ENCODE data around the gene GGNBP2.

The GGNBP2 gene

GRCh38 chr17:36514856-36515255 lies 29.9 kb upstream of the GGNBP2 start:
- no peak overlapping the region for H3K27ac ChIP-seq (ENCODE audit: low read length, poor library complexity, severe bottlenecking)
- H3K18ac ChIP-seq (ENCODE audit: low read depth in 1 of 2, low read length in 2 of 2) = no peak overlapping the region
- H4K8ac ChIP-seq (ENCODE audit: low read length) = no peak overlapping the region
- no peaks in the 10 kb centered on the region for H3K9me3 ChIP-seq (ENCODE audit: control insufficient read depth, low read length)
- no peak overlapping the region for H2BK15ac ChIP-seq (ENCODE audit: low read depth, poor library complexity, severe bottlenecking)
- peaks cover 9% of the 10 kb centered on the region for H3K79me1 ChIP-seq (replicated peaks; ENCODE audit: low read length, poor library complexity, severe bottlenecking)
- no peak overlapping the region for H2AK5ac ChIP-seq (ENCODE audit: low read length, severe bottlenecking)
- no peak overlapping the region for H2BK5ac ChIP-seq (ENCODE audit: low read depth, low read length, poor library complexity, severe bottlenecking)
- H2BK12ac ChIP-seq (ENCODE audit: low read length in 2 of 2) = no peak overlapping the region
- DNase-seq = no peak
- H3K23ac ChIP-seq (ENCODE audit: low read length in 2 of 2) = no peak overlapping the region
- no peak overlapping the region for H3K4ac ChIP-seq (ENCODE audit: low read depth in 1 of 2, low read length in 2 of 2)
- no peak overlapping the region for H2AFZ ChIP-seq (ENCODE audit: low read depth, low read length)
- no peaks in the 10 kb centered on the region for H3K4me1 ChIP-seq (ENCODE audit: control insufficient read depth, insufficient read depth, low read depth, low read length)
- H3K4me3 ChIP-seq (ENCODE audit: insufficient read depth in 1 of 2, low read depth in 1 of 2, low read length in 2 of 2) = no peak overlapping the region
- 97% methylated on average over 3 of the region's 3 CpGs for WGBS
- H3K27me3 ChIP-seq (ENCODE audit: control insufficient read depth in 1 of 2, insufficient read depth in 1 of 2, low read length in 2 of 2) = no peaks in the 10 kb centered on the region
- H3K9ac ChIP-seq (ENCODE audit: low read length) = no peak overlapping the region
- H3K4me2 ChIP-seq (ENCODE audit: low read length, poor library complexity, severe bottlenecking) = no peak overlapping the region
- no peak overlapping the region for H3K14ac ChIP-seq (ENCODE audit: low read length in 2 of 2)
- peaks cover 55 to 90% of the 10 kb centered on the region in 2 experiments for H3K36me3 ChIP-seq (ENCODE audit: control insufficient read depth in 1 of 2, insufficient read depth in 2 of 2, low read depth in 1 of 2, low read length in 2 of 2)
- no peak overlapping the region for H4K91ac ChIP-seq (ENCODE audit: low read length)
- no peak overlapping the region for H2BK120ac ChIP-seq (ENCODE audit: low read depth, low read length)

GRCh38 chr17:36515837-36516236 lies 28.9 kb upstream of the GGNBP2 start:
- no peak overlapping the region for H3K4me2 ChIP-seq (ENCODE audit: low read length, poor library complexity, severe bottlenecking)
- WGBS = 98% methylated on average over 3 of the region's 4 CpGs
- H3K9ac ChIP-seq (ENCODE audit: low read length) = no peak overlapping the region
- H3K9me3 ChIP-seq (ENCODE audit: control insufficient read depth, low read length) = no peaks in the 10 kb centered on the region
- H3K27ac ChIP-seq (ENCODE audit: low read length, poor library complexity, severe bottlenecking) = no peak overlapping the region
- peaks cover 47 to 90% of the 10 kb centered on the region in 2 experiments for H3K36me3 ChIP-seq (ENCODE audit: control insufficient read depth in 1 of 2, insufficient read depth in 2 of 2, low read depth in 1 of 2, low read length in 2 of 2)
- H2BK12ac ChIP-seq (ENCODE audit: low read length in 2 of 2) = no peak overlapping the region
- no peak overlapping the region for H2BK5ac ChIP-seq (ENCODE audit: low read depth, low read length, poor library complexity, severe bottlenecking)
- H2BK15ac ChIP-seq (ENCODE audit: low read depth, poor library complexity, severe bottlenecking) = no peak overlapping the region
- no peak overlapping the region for H3K18ac ChIP-seq (ENCODE audit: low read depth in 1 of 2, low read length in 2 of 2)
- H3K14ac ChIP-seq (ENCODE audit: low read length in 2 of 2) = no peak overlapping the region
- no peak overlapping the region for H3K4me3 ChIP-seq (ENCODE audit: insufficient read depth in 1 of 2, low read depth in 1 of 2, low read length in 2 of 2)
- H4K8ac ChIP-seq (ENCODE audit: low read length) = no peak overlapping the region
- no peak overlapping the region for H2AFZ ChIP-seq (ENCODE audit: low read depth, low read length)
- H2BK120ac ChIP-seq (ENCODE audit: low read depth, low read length) = no peak overlapping the region
- H2AK5ac ChIP-seq (ENCODE audit: low read length, severe bottlenecking) = no peak overlapping the region
- H3K27me3 ChIP-seq (ENCODE audit: control insufficient read depth in 1 of 2, insufficient read depth in 1 of 2, low read length in 2 of 2) = no peaks in the 10 kb centered on the region
- no peak for DNase-seq
- H3K4ac ChIP-seq (ENCODE audit: low read depth in 1 of 2, low read length in 2 of 2) = no peak overlapping the region
- no peak overlapping the region for H3K23ac ChIP-seq (ENCODE audit: low read length in 2 of 2)
- H4K91ac ChIP-seq (ENCODE audit: low read length) = no peak overlapping the region
- H3K4me1 ChIP-seq (ENCODE audit: control insufficient read depth, insufficient read depth, low read depth, low read length) = no peaks in the 10 kb centered on the region
- H3K79me1 ChIP-seq (replicated peaks; ENCODE audit: low read length, poor library complexity, severe bottlenecking) = peaks cover 9% of the 10 kb centered on the region

- 98% methylated on average over 1 of the region's 2 CpGs for WGBS
- H2AFZ ChIP-seq (ENCODE audit: low read depth, low read length) = no peak overlapping the region
Measured at GRCh38 chr17:36523113-36523512, 21.6 kb upstream of the GGNBP2 start.

DNA sequence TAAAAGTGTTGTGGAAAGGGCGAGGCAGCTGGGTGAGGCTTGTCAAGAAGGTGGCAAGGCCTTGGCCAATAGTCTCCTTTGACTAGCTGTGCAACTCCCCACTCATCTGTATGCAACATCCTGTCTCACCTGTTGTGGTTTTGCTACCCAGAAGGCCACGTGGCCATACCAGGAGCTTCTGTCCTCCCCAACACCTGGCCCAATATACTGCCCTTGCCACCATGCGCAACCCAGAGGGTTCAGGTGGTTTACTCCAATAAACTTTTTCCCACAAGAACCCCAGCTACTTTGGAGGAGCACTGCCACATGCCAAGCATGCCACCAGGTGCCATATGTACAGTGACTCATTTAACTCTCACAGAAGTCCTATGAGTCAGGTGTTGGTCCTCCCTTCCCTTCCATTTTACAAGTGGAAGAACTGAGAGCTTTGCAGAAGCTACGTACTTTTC lies 20.3 kb upstream of the GGNBP2 start:
- 96% methylated on average over 4 of the region's 4 CpGs for WGBS
- Histone ChIP-seq H3K27me3 (ENCODE audit: control insufficient read depth in 1 of 2, insufficient read depth in 1 of 2, low read length in 2 of 2) (no peaks in the 10 kb centered on the region), H3K23ac (ENCODE audit: low read length in 2 of 2) (no peak overlapping the region), H3K36me3 (ENCODE audit: control insufficient read depth in 1 of 2, insufficient read depth in 2 of 2, low read depth in 1 of 2, low read length in 2 of 2) (peaks cover 44 to 73% of the 10 kb centered on the region in 2 experiments), H2BK120ac (ENCODE audit: low read depth, low read length) (no peak overlapping the region), H2BK12ac (ENCODE audit: low read length in 2 of 2) (no peak overlapping the region), H4K91ac (ENCODE audit: low read length) (no peak overlapping the region), H3K9me3 (ENCODE audit: control insufficient read depth, low read length) (no peaks in the 10 kb centered on the region), H3K79me1 (replicated peaks; ENCODE audit: low read length, poor library complexity, severe bottlenecking) (peaks cover 31% of the 10 kb centered on the region), H3K4ac (ENCODE audit: low read depth in 1 of 2, low read length in 2 of 2) (no peak overlapping the region), H3K4me3 (ENCODE audit: insufficient read depth in 1 of 2, low read depth in 1 of 2, low read length in 2 of 2) (no peak overlapping the region), H4K8ac (ENCODE audit: low read length) (no peak overlapping the region), H3K27ac (ENCODE audit: low read length, poor library complexity, severe bottlenecking) (no peak overlapping the region), H2AK5ac (ENCODE audit: low read length, severe bottlenecking) (no peak overlapping the region), H3K14ac (ENCODE audit: low read length in 2 of 2) (no peak overlapping the region), H2BK5ac (ENCODE audit: low read depth, low read length, poor library complexity, severe bottlenecking) (no peak overlapping the region), H3K4me1 (ENCODE audit: control insufficient read depth, insufficient read depth, low read depth, low read length) (peaks cover 4% of the 10 kb centered on the region), H3K4me2 (ENCODE audit: low read length, poor library complexity, severe bottlenecking) (no peak overlapping the region), H2BK15ac (ENCODE audit: low read depth, poor library complexity, severe bottlenecking) (no peak overlapping the region), H3K9ac (ENCODE audit: low read length) (no peak overlapping the region), H2AFZ (ENCODE audit: low read depth, low read length) (no peak overlapping the region), H3K18ac (ENCODE audit: low read depth in 1 of 2, low read length in 2 of 2) (no peak overlapping the region)
- no peak for DNase-seq

More at GRCh38 chr17:36523113-36523512, 21.6 kb upstream of the GGNBP2 start:
- Histone ChIP-seq H2BK12ac (ENCODE audit: low read length in 2 of 2) (no peak overlapping the region), H3K4me3 (ENCODE audit: insufficient read depth in 1 of 2, low read depth in 1 of 2, low read length in 2 of 2) (no peak overlapping the region), H3K9me3 (ENCODE audit: control insufficient read depth, low read length) (no peaks in the 10 kb centered on the region), H3K79me1 (replicated peaks; ENCODE audit: low read length, poor library complexity, severe bottlenecking) (peaks cover 31% of the 10 kb centered on the region), H3K27me3 (ENCODE audit: control insufficient read depth in 1 of 2, insufficient read depth in 1 of 2, low read length in 2 of 2) (no peaks in the 10 kb centered on the region), H3K9ac (ENCODE audit: low read length) (no peak overlapping the region), H2BK15ac (ENCODE audit: low read depth, poor library complexity, severe bottlenecking) (no peak overlapping the region), H3K23ac (ENCODE audit: low read length in 2 of 2) (no peak overlapping the region), H2BK5ac (ENCODE audit: low read depth, low read length, poor library complexity, severe bottlenecking) (no peak overlapping the region), H4K8ac (ENCODE audit: low read length) (no peak overlapping the region), H3K4ac (ENCODE audit: low read depth in 1 of 2, low read length in 2 of 2) (no peak overlapping the region), H3K27ac (ENCODE audit: low read length, poor library complexity, severe bottlenecking) (no peak overlapping the region), H3K4me1 (ENCODE audit: control insufficient read depth, insufficient read depth, low read depth, low read length) (peaks cover 2% of the 10 kb centered on the region), H3K14ac (ENCODE audit: low read length in 2 of 2) (no peak overlapping the region), H2AK5ac (ENCODE audit: low read length, severe bottlenecking) (no peak overlapping the region), H3K36me3 (ENCODE audit: control insufficient read depth in 1 of 2, insufficient read depth in 2 of 2, low read depth in 1 of 2, low read length in 2 of 2) (peaks cover 43 to 82% of the 10 kb centered on the region in 2 experiments), H3K18ac (ENCODE audit: low read depth in 1 of 2, low read length in 2 of 2) (no peak overlapping the region), H2BK120ac (ENCODE audit: low read depth, low read length) (no peak overlapping the region), H4K91ac (ENCODE audit: low read length) (no peak overlapping the region), H3K4me2 (ENCODE audit: low read length, poor library complexity, severe bottlenecking) (no peak overlapping the region)
- DNase-seq = no peak

Measured in mesenchymal stem cell (in vitro differentiated cells and primary cell).